C4-2B (cell line): ENCODE results near the gene PSAPL1.

Experiments
- CTCF ChIP-seq: fragments of 450-650 bp; conservative IDR thresholded peaks from 2 replicates; pipeline ENCODE4 v1.5.1; 2017; ENCODE audit warnings: mild to moderate bottlenecking
- ZFX ChIP-seq: fragments of 450-650 bp; IDR thresholded peaks from 2 replicates; pipeline ENCODE4 v1.6.1; 2017

DNA sequence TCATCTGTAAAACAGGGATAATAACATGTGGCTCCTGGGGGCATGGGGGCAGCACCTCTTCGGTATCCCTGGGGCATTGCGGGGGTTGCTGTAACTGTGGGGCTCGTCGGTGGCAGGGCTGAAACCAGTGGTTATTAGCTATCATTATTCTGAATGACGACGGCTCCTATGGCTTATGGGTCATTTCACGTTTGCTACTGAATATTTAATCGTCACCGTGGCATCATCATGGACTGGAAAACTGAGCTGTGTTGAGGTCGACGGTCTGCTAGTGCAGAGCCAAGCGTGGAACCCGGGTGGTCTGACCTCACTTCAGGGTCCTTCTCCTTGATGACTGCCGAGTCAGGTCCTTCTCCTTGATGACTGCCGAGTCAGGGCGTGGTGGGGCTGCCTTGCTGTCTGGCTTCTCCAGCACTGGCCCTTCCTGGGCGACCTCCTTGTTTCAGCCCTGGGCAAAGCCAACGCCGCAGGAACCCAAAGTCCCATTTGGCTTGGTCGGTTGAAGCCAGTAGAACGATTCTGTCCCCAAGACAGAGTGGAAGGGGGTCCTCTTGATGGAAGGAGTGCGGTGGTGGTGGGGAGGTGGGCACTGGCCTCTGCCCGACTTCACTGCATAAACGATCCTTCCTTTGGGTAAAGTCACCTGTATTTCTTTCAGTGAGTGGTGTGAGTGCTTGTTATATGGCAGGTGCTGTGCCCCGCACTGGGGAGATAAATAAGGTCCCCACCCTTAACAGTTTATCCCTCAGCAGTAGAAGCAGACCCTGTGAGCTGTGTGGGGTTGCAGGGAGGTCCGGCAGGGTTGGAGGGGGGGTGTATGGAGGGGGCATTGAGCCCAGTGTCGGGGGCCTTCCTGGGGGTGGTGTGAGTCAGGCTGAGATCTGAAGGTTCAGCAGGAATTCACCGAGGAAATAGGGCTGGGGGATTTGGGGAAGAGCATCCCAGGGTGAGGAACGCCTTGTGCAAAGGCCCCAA lies 40.8 kb downstream of the PSAPL1 start:
- no peak for TF ChIP-seq CTCF
- TF ChIP-seq ZFX, result no peak
